Prostate gland (tissue), 2 donors: ENCODE measurements around the gene IFNA7.
"Not testable (repeated sequence)": the region's sequence is repeated elsewhere in the genome, so short reads cannot be mapped to it uniquely, and the experiment has no call there.

Source experiments
- POLR2A ChIP-seq: fragments of 450-650 bp; IDR thresholded peaks from one replicate; pipeline ENCODE4 v1.6.1; 2016; ENCODE audit warnings: antibody characterized with exemption, mild to moderate bottlenecking
- POLR2AphosphoS5 ChIP-seq: sonication (generic); formaldehyde crosslinking; IDR thresholded peaks from one replicate; pipeline ENCODE4 v1.6.1; 2017; ENCODE audit warnings: antibody characterized with exemption
- TF ChIP-seq, protein P1 (sequence below), 4 experiments: fragments of 200-600 bp in 2 of 4; fragments of 450-650 bp in 2 of 4; sonication (generic) in 2 of 4; IDR thresholded peaks; 1 replicate in 3 of 4; 2 replicates in 1 of 4; pipeline ENCODE4 v1.5.1; 2016 to 2019; ENCODE audit warnings: antibody characterized with exemption in 4 of 4, mild to moderate bottlenecking in 2 of 4, moderate library complexity in 2 of 4

DNA sequence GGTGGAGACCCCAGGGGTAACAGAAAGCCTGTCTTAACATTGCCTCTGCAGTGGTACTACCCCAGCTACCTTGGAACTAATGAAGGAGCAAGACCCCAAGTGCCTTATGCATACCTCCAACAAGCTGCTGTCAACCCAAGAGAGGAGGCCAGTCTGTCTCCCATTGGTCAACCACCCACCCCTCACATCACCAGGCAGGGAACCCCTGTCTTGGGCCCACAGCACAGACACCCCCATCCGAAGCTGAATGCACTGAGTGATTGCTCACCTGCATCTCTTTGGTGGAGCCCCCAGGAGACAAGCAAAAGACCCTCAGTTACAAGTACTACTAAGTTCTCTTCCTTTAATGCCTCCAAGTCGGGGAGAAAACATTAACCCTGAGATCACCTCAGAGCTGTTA lies 10.2 kb upstream of the IFNA7 start:
- not testable (repeated sequence) for TF ChIP-seq POLR2A, POLR2AphosphoS5
- TF ChIP-seq, protein P1, sequence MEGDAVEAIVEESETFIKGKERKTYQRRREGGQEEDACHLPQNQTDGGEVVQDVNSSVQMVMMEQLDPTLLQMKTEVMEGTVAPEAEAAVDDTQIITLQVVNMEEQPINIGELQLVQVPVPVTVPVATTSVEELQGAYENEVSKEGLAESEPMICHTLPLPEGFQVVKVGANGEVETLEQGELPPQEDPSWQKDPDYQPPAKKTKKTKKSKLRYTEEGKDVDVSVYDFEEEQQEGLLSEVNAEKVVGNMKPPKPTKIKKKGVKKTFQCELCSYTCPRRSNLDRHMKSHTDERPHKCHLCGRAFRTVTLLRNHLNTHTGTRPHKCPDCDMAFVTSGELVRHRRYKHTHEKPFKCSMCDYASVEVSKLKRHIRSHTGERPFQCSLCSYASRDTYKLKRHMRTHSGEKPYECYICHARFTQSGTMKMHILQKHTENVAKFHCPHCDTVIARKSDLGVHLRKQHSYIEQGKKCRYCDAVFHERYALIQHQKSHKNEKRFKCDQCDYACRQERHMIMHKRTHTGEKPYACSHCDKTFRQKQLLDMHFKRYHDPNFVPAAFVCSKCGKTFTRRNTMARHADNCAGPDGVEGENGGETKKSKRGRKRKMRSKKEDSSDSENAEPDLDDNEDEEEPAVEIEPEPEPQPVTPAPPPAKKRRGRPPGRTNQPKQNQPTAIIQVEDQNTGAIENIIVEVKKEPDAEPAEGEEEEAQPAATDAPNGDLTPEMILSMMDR (IDR thresholded peaks at IDR 0.05), result not testable (repeated sequence)
